ENCODE data around the gene GID8. TPM values are rescaled to one million over a fixed set of nuclear protein-coding genes. Genes with fewer than 3 reads are reported as not detected.
A peak's percentile ranks its signal among the peaks of the same experiment; 100 is the strongest.

GID8 gene
- total and polyA plus RNA-seq, 9 of the 15 experiments (the other 6 are each of a cell fraction or from before 2014, with no cell fraction given): 7.5 to 31.6 (median 22.2) TPM

GRCh38 chr20:62926229-62927127, 11.5 kb upstream of the GID8 start, which contains the start of gene DIDO1:
DIDO1 (minus strand) TSS chr20:62926505.
- BruUV-seq (replicated peaks): no TSS peak
- Histone ChIP-seq H4K20me1 (replicated peaks; ENCODE audit: control insufficient read depth, insufficient read depth, low read length) (peaks cover 71% of the 10 kb centered on the region), H3K27me3 (ENCODE audit: control insufficient read depth in 2 of 2, insufficient read depth in 2 of 2, low read length in 2 of 2) (no peaks in the 10 kb centered on the region), H3K9me3 (replicated peaks; ENCODE audit: control insufficient read depth, insufficient read depth, low read depth, low read length) (no peaks in the 10 kb centered on the region), H3K9ac (ENCODE audit: insufficient read depth in 1 of 2, low read depth in 2 of 2, low read length in 2 of 2) (peak within 1 kb of the TSS; percentile 90 to 95), H2AFZ (ENCODE audit: low read depth, low read length) (peak within 1 kb of the TSS; percentile 75), H3K36me3 (ENCODE audit: control insufficient read depth, insufficient read depth, low read length) (peaks cover 35% of the 10 kb centered on the region; the same call in 2 of the 3 replicates), H3K79me2 (ENCODE audit: control insufficient read depth, insufficient read depth, low read length) (peaks cover 99% of the 10 kb centered on the region), H3K4me2 (ENCODE audit: insufficient read depth, low read length) (peak within 1 kb of the TSS; percentile 97), H3K4me3 (peak within 1 kb of the TSS; percentile 70), H3K4me1 (replicated peaks in 1 of 2; ENCODE audit: control insufficient read depth in 2 of 2, insufficient read depth in 2 of 2, low read length in 2 of 2) (peaks cover 43 to 44% of the 10 kb centered on the region in 2 experiments; a peak in 4 of 5 replicates), H3K27ac (ENCODE audit: extremely low read depth, low read depth, low read length) (peak within 1 kb of the TSS; percentile 88), H3K9me1 (ENCODE audit: control insufficient read depth, insufficient read depth, low read length) (peaks cover 7% of the 10 kb centered on the region)
- intact Hi-C loops (cut with micrococcal nuclease): loop anchor here (1.0 kb wide), 1 partner anchor 11 kb away; no protein-coding TSS in a partner anchor
- in situ Hi-C loops (cut with MboI): no loop called here
- FAIRE-seq (peak; percentile 77), DNase-seq (ENCODE audit: extremely low read depth in 1 of 4, low spot score in 3 of 4) (peak; percentile 90 to 97 (median 92)), ATAC-seq (peak; percentile 87)
- 1% methylated on average over 70 of the region's 92 CpGs for WGBS (ENCODE audit: insufficient coverage, low coverage, missing lambda C conversion rate)
- POLR2A ChIA-PET: interaction anchor here (0.6 to 5.1 kb wide), 10 partner anchors 8 to 270 kb away, joined by 3 to 64 read pairs (median 4); partner anchors contain the start of genes GID8 and TCFL5
- CTCF ChIA-PET (ENCODE audit: low intra/inter-chr PET ratio): no interaction called here
- TF ChIP-seq ZNF174 (CRISPR knock-in tag; IDR thresholded peaks at IDR 0.05) (no peak), POLR2AphosphoS5 (IDR thresholded peaks at IDR 0.05; ENCODE audit: control insufficient read depth, insufficient read depth, low read depth, low read length) (peak; percentile 82), ZNF780A (CRISPR knock-in tag; IDR thresholded peaks at IDR 0.05) (no peak), PTBP1 (IDR thresholded peaks at IDR 0.05; ENCODE audit: low read depth, low read length) (no peak), HMGN3 (IDR thresholded peaks at IDR 0.05; ENCODE audit: borderline replicate concordance, extremely low read depth, insufficient read length, low read depth, low read length) (peak; percentile 71), ZNF384 (IDR thresholded peaks at IDR 0.05; ENCODE audit: low read depth, low read length) (no peak), ETS2 (tag; IDR thresholded peaks at IDR 0.05; ENCODE audit: borderline replicate concordance, poor library complexity, severe bottlenecking) (no peak), SUPT5H (IDR thresholded peaks at IDR 0.05) (peak; percentile 1; the same call in 1 of the 2 replicates), USF1 (CRISPR knock-in tag; IDR thresholded peaks at IDR 0.05) (no peak), GMEB1 (CRISPR knock-in tag; IDR thresholded peaks at IDR 0.05) (peak; percentile 44), KAT7 (CRISPR knock-in tag; IDR thresholded peaks at IDR 0.05; ENCODE audit: borderline replicate concordance) (peak; percentile 70), ZNF347 (CRISPR knock-in tag; IDR thresholded peaks at IDR 0.05; ENCODE audit: low read depth) (no peak), U2AF1 (optimal IDR thresholded peaks at IDR 0.05; ENCODE audit: low read depth, low read length) (peak; percentile 81), E4F1 (CRISPR knock-in tag; IDR thresholded peaks at IDR 0.05; ENCODE audit: borderline replicate concordance) (no peak), ZBTB8A (IDR thresholded peaks at IDR 0.05; ENCODE audit: partially characterized antibody) (no peak), ZNF121 (CRISPR knock-in tag; conservative IDR thresholded peaks at IDR 0.05) (no peak)
